Pancreas (tissue), 10 donors: ENCODE measurements around the gene CREB1. TPM values are rescaled to one million over a fixed set of nuclear protein-coding genes. Genes with fewer than 3 reads are reported as not detected.

Experiments used
- ATAC-seq, 4 donors: fragments of 200-7000 bp; cut with Tn5 transposase; one replicate each; pipeline versions ENCODE4 v1.8.0 to v1.9.1; 2020; ENCODE audit warnings: mild to moderate bottlenecking in 4 of 4, moderate library complexity in 4 of 4
- DNase-seq, 6 donors: peaks; one replicate each; pipeline ENCODE4 v3.0.0-alpha.2; 2020
- FAIRE-seq: peaks from 2 replicates; lab custom pipeline; 2012; peaks lifted over from hg19 to GRCh38; lab: Jason Lieb, UNC
- H3K27ac ChIP-seq, 4 donors: fragments of 200-600 bp; sonication (generic); 1 replicate in 3 of 4; 2 replicates in 1 of 4; pipeline versions ENCODE4 v1.5.0 to v1.8.0; 2020
- H3K27me3 ChIP-seq, 4 donors: fragments of 200-600 bp; one replicate each; pipeline ENCODE4 v1.8.0; 2021
- H3K36me3 ChIP-seq, 3 donors: fragments of 200-600 bp; sonication (generic) in 1 of 3; one replicate each; pipeline versions ENCODE4 v1.5.0 to v1.8.0; 2020 to 2021
- H3K4me1 ChIP-seq, 3 donors: fragments of 200-600 bp; one replicate each; pipeline ENCODE4 v1.8.0; 2021
- H3K4me3 ChIP-seq, 4 donors: fragments of 200-600 bp; sonication (generic) in 2 of 4; one replicate each; pipeline versions ENCODE4 v1.5.0 to v1.8.0; 2020 to 2021
- H3K9me3 ChIP-seq, 4 donors: fragments of 200-600 bp; one replicate each; pipeline ENCODE4 v1.8.0; 2021
- WGBS, 2 donors: extraction: QIAGEN DNeasy Blood & Tissue Kit; methylation state at CpG; one replicate each; pipeline ENCODE4 v1.1.7; 2013; 5-methylcytosine and 5-hydroxymethylcytosine counted together
- intact Hi-C, 3 donors: fragments of 100-400 bp; cut with DNase I; formaldehyde crosslinking; loops; one replicate each; pipeline versions ENCODE4 v1.11.1 to v1.14.2; 2022
- polyA plus RNA-seq, 2 donors: library from polyadenylated mRNA; stranded (reverse); fragments of 200-250 nt; gene quantifications; one replicate each; pipeline ENCODE4 v1.2.3, GENCODE V29; 2013
- total RNA-seq, 6 donors: library from RNA; stranded (reverse); fragmentation: NEBNext Ultra II Directional in 4 of 6; extraction: Animal tissue kit (Norgen Biotek cat#: 25700) in 4 of 6; gene quantifications; one replicate each; pipeline versions ENCODE4 v1.2.1 to v1.2.4, GENCODE V29; 2021 to 2023
- TF ChIP-seq, protein P1 (sequence below), 4 donors: fragments of 200-600 bp; sonication (generic) in 3 of 4; IDR thresholded peaks; one replicate each; pipeline versions ENCODE4 v1.5.0 to v1.8.0; 2021; ENCODE audit warnings: antibody characterized with exemption in 4 of 4
- donor health status: healthy with polysubstance abuse.
- donor health status: DM: no; HTN: no; CAD: no; lungs with moderate emphysema.
- donor health status: DM: no; HTN: no; CAD: no.
- donor health status: control.
- donor health status: control.
- donor health status: Bipolar disorder and iron deficiency.
- donor health status: DM: yes; HTN: yes; CAD: no.
- donor health status: DM: no; HTN: no; CAD: no.
- donor health status: DM: no; HTN: no; CAD: no.
- donor health status: DM: yes; HTN: yes; CAD: no.

CREB1 gene
- total and polyA plus RNA-seq, 8 donors: 3.2 to 36.4 (median 19.1) TPM

DNA sequence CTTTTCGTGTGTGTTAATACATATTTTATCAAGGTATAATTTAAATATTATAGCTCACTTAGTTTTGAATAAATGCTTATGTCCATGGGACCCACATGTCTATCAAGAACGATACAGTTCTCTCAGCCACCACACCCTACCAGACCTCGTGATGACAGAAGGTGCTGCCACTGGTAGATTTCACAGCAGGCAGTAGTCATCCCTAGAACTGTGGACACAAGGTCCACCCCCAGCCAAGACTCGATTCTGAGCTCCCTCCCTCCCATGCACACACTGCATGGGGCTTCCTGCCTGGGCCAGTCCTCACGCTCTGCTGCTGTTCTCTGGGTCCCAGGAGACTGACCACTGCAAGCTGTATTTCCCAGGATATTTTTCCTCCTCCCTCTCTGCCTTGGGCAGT lies 26.5 kb upstream of the CREB1 start:
- intact Hi-C loops: no loop called here
- WGBS, 2 donors: 63 to 73% methylated on average over 5 of the region's 5 CpGs
- H3K27me3 ChIP-seq: no peaks in the 10 kb centered on the region
- H3K27ac ChIP-seq: no peak overlapping the region
- no peaks in the 10 kb centered on the region for H3K9me3 ChIP-seq
- DNase-seq (no peak), ATAC-seq (peak in 1 of 4 donors; percentile 30), FAIRE-seq (no peak)
- H3K4me3 ChIP-seq: no peak overlapping the region
- peaks cover 0 to 7% (median 5%) of the 10 kb centered on the region in 3 donors for H3K4me1 ChIP-seq
- TF ChIP-seq, protein P1, sequence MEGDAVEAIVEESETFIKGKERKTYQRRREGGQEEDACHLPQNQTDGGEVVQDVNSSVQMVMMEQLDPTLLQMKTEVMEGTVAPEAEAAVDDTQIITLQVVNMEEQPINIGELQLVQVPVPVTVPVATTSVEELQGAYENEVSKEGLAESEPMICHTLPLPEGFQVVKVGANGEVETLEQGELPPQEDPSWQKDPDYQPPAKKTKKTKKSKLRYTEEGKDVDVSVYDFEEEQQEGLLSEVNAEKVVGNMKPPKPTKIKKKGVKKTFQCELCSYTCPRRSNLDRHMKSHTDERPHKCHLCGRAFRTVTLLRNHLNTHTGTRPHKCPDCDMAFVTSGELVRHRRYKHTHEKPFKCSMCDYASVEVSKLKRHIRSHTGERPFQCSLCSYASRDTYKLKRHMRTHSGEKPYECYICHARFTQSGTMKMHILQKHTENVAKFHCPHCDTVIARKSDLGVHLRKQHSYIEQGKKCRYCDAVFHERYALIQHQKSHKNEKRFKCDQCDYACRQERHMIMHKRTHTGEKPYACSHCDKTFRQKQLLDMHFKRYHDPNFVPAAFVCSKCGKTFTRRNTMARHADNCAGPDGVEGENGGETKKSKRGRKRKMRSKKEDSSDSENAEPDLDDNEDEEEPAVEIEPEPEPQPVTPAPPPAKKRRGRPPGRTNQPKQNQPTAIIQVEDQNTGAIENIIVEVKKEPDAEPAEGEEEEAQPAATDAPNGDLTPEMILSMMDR (IDR thresholded peaks at IDR 0.05): no peak
- no peaks in the 10 kb centered on the region for H3K36me3 ChIP-seq

DNA sequence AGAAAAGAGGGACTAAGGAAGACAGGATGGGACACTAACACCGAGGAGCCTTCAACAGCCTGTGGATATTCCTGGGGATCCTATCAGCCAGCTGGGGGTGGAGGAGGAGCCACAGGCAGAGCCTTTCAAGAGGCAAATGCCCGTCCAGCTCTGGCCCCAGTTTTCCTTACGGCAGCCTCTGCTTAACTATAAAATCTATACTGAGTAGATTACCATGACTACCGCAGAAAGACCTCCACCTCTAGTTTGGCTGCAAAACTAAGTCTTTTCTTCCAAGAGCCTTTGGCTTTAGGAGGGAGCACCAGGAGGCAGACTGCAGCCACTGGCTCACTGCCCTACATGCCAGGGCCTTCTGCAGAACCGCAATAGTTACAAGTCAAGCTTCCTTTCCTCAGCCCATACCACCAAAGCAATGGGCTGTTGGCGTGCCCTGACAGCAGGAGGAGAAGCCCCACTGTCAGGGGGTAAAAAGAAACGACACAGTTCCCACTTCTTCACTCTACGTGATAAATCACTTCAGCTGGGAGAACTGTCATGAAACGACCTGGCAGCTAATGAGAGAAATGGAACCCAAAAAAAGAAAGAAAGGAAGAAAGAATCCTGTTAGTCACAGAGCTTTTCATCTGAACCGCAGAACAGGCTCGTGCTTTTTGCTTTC lies 25.1 kb upstream of the CREB1 start:
- H3K27ac ChIP-seq: peak overlapping the region in 1 of 4 donors; percentile 30
- WGBS, 2 donors: 33% methylated on average over 11 of the region's 11 CpGs

DNA sequence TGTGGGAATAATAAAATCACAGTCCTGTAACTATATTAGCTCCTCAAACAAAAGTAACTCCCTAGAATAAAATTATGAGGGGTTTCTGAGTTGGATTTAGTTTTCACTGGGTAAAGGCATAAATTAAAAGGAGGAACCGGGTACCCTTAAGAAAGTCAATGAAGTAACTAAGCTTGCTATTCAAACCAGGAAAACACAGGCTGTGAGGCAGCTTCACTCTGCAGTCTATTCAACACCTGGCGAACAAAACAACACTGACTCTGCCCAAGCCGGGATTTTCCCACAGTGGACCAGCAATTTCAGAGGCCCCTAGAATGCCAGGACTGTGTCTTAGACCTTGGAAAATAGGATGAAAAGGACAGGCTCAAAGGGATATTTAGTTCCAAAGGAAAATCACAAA lies 24.6 kb upstream of the CREB1 start:
- Histone ChIP-seq H3K36me3 (no peaks in the 10 kb centered on the region), H3K4me1 (peaks cover 0 to 7% (median 5%) of the 10 kb centered on the region in 3 donors), H3K27me3 (no peaks in the 10 kb centered on the region), H3K9me3 (no peaks in the 10 kb centered on the region), H3K27ac (peak overlapping the region in 1 of 4 donors; percentile 30), H3K4me3 (no peak overlapping the region)
- WGBS, 2 donors: 32 to 34% methylated on average over 3 of the region's 3 CpGs
- ATAC-seq: peak; percentile 56 to 82 (median 65)
- FAIRE-seq: no peak
- TF ChIP-seq, protein P1 (IDR thresholded peaks at IDR 0.05): no peak
- intact Hi-C loops: no loop called here
- peak in 2 of 6 donors; percentile 11 to 33 for DNase-seq

More for the DNA sequence above, 25.1 kb upstream of the CREB1 start:
- peak; percentile 43 to 67 (median 58) for ATAC-seq
- Histone ChIP-seq H3K36me3 (no peaks in the 10 kb centered on the region), H3K9me3 (no peaks in the 10 kb centered on the region), H3K27me3 (no peaks in the 10 kb centered on the region), H3K4me1 (peaks cover 0 to 7% (median 5%) of the 10 kb centered on the region in 3 donors), H3K4me3 (no peak overlapping the region)
- no peak for FAIRE-seq
- intact Hi-C loops: no loop called here
- TF ChIP-seq, protein P1 (IDR thresholded peaks at IDR 0.05): no peak
- no peak for DNase-seq

DNA sequence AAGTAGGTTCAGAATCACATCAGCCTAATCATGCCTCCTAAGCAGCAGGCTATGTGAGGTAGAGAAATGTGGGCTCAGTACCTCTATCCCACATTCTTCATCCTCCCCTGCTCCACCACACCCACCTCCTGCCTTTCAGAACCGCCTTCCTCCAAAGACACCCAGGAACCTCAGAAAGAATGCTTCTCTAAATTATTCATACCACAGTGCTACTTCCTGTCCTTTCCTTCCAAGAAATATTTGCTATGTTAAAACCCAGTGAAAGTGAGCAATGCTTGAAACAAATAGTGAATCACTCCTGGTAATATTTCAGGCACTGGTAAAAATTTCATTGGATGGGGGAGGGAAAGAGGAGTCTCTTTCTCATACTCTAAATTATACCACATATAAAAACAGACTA lies 24.0 kb upstream of the CREB1 start:
- 47 to 50% methylated on average over 1 of the region's 1 CpG for WGBS, 2 donors
- Histone ChIP-seq H3K27ac (peak overlapping the region in 1 of 4 donors; percentile 30), H3K4me1 (peaks cover 0 to 7% (median 5%) of the 10 kb centered on the region in 3 donors), H3K9me3 (no peaks in the 10 kb centered on the region), H3K27me3 (no peaks in the 10 kb centered on the region), H3K36me3 (no peaks in the 10 kb centered on the region), H3K4me3 (no peak overlapping the region)
- intact Hi-C loops: no loop called here
- TF ChIP-seq, protein P1 (IDR thresholded peaks at IDR 0.05): no peak
- no peak for FAIRE-seq
- DNase-seq: no peak
- peak in 3 of 4 donors; percentile 15 to 34 (median 28) for ATAC-seq

DNA sequence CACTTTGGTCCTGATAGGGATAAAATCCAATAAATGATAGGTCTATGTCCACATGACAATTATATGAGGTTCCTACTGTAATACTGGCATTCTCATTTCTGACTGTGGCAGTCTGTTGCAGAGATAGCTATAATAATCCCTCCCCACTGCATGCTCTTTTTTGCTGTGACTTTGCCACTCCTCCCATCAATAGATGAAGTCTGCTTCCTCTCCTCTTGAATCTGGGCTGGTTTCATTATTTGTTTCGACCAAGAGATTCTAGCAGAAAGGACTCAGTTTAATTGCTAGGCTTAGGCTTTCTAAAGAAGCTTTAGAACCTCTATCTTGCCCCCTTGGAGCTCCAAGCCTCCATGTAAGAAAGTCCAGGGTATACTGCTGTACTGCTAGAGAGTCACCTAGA lies 23.3 kb upstream of the CREB1 start:
- Histone ChIP-seq H3K36me3 (no peaks in the 10 kb centered on the region), H3K4me1 (peaks cover 0 to 7% (median 5%) of the 10 kb centered on the region in 3 donors), H3K27me3 (no peaks in the 10 kb centered on the region), H3K4me3 (no peak overlapping the region), H3K27ac (no peak overlapping the region), H3K9me3 (no peaks in the 10 kb centered on the region)
- ATAC-seq (no peak), FAIRE-seq (no peak), DNase-seq (no peak)
- TF ChIP-seq, protein P1 (IDR thresholded peaks at IDR 0.05): no peak
- intact Hi-C loops: no loop called here
- WGBS, 2 donors: 90 to 100% methylated on average over 1 of the region's 1 CpG
